AG09319 (cell line): Measurements from ENCODE around the gene WDR4.
"Not testable (repeated sequence)": the region's sequence is repeated elsewhere in the genome, so short reads cannot be mapped to it uniquely, and the experiment has no call there.

ENCODE experiments used
- DNase-seq: peaks from one replicate; pipeline ENCODE4 v3.0.0-alpha.2; 2010; ENCODE audit warnings: low read depth; ENCODE audit errors: extremely low read depth
- TF ChIP-seq, protein P1 (sequence below): IDR thresholded peaks from 2 replicates; pipeline ENCODE4 v1.5.1; 2011; ENCODE audit warnings: low read depth, mild to moderate bottlenecking, inconsistent platforms, low read length, moderate library complexity

The WDR4 gene

DNA sequence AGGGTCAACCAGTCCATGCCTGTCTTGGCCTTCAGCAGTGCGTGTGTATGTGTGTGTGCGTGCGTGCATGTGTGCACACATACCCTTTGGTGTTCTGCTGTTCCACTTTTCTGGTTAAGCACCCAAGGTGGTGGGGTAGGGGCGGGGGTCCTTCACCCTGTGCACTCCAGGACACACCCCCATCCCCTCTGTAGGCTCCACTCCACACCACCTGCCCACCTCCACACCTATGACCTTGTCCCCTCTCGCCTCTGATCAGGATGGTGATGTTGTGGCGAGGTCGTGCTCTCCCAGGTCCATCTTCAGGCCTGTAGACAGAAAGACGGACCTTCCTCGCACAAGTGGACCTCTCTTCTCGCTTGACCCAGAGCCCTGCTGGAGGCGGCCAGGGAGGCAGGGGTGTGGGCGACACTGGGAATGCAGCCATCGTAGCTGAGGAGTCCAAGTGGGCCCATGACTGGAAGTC is 44.6 kb downstream of the WDR4 start:
- TF ChIP-seq, protein P1, sequence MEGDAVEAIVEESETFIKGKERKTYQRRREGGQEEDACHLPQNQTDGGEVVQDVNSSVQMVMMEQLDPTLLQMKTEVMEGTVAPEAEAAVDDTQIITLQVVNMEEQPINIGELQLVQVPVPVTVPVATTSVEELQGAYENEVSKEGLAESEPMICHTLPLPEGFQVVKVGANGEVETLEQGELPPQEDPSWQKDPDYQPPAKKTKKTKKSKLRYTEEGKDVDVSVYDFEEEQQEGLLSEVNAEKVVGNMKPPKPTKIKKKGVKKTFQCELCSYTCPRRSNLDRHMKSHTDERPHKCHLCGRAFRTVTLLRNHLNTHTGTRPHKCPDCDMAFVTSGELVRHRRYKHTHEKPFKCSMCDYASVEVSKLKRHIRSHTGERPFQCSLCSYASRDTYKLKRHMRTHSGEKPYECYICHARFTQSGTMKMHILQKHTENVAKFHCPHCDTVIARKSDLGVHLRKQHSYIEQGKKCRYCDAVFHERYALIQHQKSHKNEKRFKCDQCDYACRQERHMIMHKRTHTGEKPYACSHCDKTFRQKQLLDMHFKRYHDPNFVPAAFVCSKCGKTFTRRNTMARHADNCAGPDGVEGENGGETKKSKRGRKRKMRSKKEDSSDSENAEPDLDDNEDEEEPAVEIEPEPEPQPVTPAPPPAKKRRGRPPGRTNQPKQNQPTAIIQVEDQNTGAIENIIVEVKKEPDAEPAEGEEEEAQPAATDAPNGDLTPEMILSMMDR = no peak
- no peak for DNase-seq

DNA sequence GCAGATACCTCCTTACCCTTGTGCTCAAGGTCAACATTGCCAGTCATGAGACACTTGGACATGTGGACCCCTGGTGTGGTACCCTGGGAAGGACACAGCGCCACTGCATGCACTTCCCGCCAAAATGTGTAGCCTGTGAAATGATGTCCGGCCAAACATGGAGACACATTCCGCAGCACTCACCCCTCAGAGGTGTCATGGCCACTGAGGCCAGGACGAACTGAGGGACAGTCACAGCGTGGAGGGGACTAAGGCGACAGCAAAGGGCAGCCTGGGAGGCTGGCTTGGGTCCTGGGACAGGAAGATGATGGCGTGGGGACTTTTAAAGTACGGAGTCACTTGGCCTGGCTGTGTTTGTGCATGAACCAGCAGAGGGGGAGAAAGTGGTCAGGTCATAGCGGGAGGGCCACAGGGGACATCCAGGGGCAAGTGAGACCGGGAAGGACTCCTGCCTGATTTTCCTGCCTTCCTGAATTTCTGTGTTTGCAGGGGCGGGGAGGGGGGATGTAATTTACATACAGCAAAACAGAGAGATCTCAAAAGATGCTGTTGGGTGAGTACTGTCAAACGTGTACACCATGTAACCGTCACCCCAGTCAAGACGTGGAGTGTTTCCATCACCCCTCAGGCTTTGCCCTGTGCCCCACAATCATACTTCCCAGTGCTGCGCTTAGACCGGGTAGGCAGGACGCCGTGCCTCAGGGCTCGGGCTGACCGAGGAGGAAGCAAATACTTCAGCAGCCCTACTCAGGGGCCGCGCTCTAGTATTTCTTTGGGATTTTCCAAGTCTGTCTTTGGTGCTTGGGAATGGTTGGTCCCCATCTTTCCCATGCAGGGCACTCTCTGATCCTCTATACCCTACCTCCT is 45.2 kb downstream of the WDR4 start:
- TF ChIP-seq, protein P1 = no peak
- DNase-seq = no peak

DNA sequence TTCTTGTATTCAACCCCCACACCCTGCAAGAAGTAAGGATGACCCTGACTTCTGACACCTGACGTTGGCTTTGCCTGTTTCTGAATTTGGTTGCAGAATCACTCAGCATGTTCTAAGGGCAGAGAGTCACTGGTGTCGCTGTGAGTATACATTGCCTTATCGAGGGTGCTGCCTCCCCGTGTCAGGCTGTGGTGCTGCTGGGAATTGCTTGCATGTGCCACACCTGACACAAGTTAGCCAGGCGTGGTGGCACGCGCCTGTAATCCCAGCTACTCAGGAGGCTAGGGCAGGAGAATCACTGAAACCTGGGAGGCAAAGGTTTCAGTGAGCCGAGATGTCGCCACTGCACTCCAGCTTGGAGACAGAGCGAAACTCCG is 45.9 kb downstream of the WDR4 start:
- TF ChIP-seq, protein P1 = no peak; the same call in 1 of the 2 replicates
- DNase-seq = no peak

DNA sequence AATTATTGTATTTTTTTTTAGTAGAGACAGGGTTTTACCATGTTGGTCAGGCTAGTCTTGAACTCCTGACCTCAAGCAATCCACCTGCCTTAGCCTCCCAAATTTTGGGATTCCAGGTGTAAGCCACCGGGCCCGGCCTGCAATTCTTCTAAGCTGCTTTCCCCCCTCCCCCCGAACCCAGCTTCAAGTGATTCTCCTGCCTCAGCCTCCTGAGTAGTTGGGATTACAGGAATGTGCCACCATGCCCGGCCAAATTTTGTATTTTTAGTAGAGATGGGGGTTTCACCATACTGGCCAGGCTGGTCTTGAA is 47.1 kb downstream of the WDR4 start:
- not testable (repeated sequence) for DNase-seq

DNA sequence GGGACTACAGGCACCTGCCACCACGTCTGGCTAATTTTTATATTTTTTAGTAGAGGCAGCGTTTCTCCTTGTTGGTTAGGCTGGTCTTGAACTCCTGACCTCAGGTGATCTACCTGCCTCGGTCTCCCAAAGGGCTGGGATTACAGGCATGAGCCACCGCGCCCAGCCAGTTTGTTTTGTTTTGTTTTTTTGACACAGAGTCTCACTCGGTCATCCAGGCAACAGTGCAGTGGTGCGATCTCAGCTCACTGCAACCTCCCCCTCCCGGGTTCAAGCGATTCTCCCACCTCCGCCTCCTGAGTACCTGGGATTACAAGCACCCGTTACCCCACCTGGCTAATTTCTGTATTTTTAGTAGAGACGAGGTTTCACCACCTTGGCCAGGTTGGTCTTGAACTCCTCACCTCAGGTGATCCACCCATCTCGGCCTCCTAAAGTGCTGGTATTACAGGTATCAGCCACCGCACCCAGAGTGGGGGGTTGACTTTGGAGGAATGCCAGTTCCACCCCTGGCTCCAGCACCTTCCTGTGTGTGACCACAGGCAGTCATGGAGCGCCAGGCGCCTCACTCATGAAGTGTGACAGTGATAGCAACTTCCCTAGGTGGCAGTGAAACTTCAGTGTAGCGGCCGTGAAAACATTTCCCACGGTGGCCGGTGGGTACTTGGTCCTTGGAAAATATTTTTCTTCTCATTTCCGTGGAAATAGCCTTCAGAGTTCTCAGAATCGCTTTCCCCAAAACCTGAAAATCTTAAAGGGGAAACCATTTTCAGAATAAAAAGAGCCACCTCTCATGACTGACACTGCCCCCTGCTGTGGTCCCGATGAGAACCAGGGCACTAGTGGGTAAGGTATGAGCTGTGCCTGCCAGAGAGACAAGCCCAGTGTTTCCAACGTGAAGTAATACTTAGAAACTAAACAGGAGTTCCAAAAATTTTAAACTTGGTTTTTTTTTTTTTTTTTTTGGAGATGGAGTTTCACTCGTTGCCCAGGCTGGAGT is 48.6 kb downstream of the WDR4 start:
- no peak for DNase-seq
- TF ChIP-seq, protein P1 = peak; percentile 2

DNA sequence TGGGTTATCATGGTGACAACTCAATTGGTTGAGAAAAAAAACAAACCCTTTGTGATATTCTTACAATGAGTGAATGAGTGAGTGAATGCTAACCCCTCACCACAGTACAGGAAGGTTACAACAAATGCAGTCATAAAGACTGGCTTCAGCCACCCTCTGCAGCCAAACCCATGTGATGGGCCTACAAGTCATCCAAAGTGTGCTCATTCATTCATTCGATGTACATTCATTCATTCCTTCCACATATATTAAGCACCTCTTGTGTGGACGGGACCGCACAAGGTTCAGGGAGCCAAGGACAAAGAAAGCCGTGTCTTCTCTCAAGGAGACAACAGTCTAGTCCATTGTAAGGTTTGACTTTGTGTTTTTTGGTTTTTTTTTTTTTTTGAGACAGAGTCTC is 49.4 kb downstream of the WDR4 start:
- TF ChIP-seq, protein P1 = no peak
- no peak for DNase-seq

DNA sequence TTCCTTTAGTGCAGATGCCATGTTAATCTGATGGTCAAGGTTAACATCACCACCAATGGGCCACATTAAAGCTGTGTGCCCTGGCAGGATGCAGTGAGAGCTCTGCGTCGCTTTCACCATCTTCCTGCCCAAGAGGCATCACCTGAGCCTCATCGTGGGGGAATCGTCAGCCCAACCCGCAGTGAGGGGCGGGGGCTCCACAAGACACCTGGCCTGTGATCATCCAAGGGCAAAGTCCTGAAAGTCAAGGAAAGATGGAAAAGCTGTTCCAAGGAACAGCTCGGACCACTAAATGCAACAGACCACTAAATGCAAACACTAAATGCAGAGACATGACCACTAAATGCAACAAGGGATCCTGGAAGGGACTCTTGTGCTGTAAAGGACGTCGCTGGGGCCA is 49.9 kb downstream of the WDR4 start:
- no peak for DNase-seq
- TF ChIP-seq, protein P1 = no peak
